ENCODE results near the gene ABLIM2. TPM values are rescaled to one million over a fixed set of nuclear protein-coding genes. Genes with fewer than 3 reads are reported as not detected.
A peak's percentile ranks its signal among the peaks of the same experiment; 100 is the strongest.
"Not testable (repeated sequence)": the region's sequence is repeated elsewhere in the genome, so short reads cannot be mapped to it uniquely, and the experiment has no call there.

Gene ABLIM2
- total RNA-seq, 2 donors from 2014 or later: 6.0 to 20.8 TPM

DNA sequence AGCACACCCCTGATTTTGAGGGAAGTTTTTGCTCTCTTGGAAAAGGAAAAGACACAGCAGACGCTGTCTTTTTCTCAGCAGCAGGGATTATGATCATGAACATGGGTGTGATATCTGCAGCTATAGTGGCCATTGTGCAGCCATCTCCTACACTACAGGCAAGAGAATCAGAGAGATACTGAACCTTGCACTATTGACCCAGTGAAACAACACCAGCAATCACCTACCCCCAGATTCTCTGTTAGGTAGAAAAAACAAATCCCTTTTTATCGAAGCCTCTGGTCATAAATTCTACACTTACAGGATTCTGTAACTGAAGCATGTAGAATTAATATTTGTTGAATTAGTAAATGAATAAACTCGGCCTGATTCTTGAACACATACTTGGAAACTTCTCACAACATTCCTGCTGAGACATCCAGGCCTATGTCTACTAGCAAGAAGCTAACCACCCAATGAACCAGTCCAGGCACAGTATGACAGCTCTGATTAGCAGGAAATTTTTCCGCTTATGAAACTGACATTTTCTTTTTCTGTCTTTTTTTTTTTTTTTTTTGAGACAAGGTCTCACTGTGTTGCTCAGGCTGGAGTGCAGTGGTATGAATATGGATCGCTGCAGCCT, 213.9 kb downstream of the ABLIM2 start:
- Histone ChIP-seq H3K27me3 (no peaks in the 10 kb centered on the region), H3K9me3 (no peaks in the 10 kb centered on the region), H3K4me3 (no peak overlapping the region), H3K4me1 (peaks cover 38% of the 10 kb centered on the region), H3K36me3 (replicated peaks in 1 of 2; ENCODE audit: insufficient read depth in 1 of 2, low read depth in 2 of 2) (no peaks in the 10 kb centered on the region), H3K27ac (peak overlapping the region in 3 of 4 donors; percentile 13 to 37 (median 14))
- no peak for DNase-seq
- 51 to 57% methylated on average over 5 of the region's 5 CpGs for WGBS, 2 donors
- no peak for ATAC-seq
- intact Hi-C loops (cut with DNase I): no loop called here
- no peak for TF ChIP-seq CTCF (IDR thresholded peaks at IDR 0.05)
- no peak for TF ChIP-seq POLR2A (IDR thresholded peaks at IDR 0.05)

DNA sequence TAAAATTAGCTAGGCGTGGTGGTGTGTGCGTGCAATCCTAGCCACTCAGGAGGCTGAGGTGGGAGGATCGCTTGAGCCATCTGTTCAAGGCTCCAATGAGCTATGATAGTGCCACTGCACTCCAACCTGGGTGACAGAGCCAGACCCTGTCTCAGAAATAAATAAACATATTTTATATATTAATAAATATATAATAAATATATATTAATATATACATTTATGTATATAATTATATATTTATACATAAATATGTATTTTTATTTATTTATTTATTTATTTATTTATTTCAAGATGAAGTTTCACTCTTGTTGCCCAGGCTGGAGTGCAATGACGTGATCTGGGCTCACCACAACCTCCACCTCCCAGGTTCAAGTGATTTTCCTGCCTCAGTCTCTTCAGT, 214.9 kb downstream of the ABLIM2 start:
- not testable (repeated sequence) for ATAC-seq
- whole genome bisulfite sequencing, 2 donors: 94 to 98% methylated on average over 4 of the region's 4 CpGs
- H3K4me1 ChIP-seq: peaks cover 30% of the 10 kb centered on the region

DNA sequence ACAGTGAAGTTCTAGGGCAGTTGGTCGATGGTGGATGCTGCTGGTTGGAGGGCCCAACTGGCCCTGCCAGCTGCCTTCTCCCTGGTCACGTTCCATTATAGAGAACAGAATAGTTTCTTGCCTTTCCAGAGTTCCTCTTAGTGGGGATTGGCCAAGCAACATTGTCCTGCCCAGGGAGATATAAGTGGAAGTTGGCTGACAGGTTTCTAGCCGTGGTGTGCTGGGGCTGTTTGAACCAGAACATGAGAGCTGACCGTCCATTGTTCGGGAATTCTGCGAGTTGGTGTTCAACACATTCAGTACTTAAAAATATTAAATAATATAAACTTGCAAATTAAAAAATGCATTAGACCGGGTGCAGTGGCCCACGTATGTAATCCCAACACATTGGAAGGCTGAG, 215.4 kb downstream of the ABLIM2 start:
- no peaks in the 10 kb centered on the region for H3K9me3 ChIP-seq
- no peaks in the 10 kb centered on the region for H3K36me3 ChIP-seq (replicated peaks in 1 of 2; ENCODE audit: insufficient read depth in 1 of 2, low read depth in 2 of 2)
- no peak for TF ChIP-seq POLR2A (IDR thresholded peaks at IDR 0.05)
- no peak for TF ChIP-seq CTCF (IDR thresholded peaks at IDR 0.05)
- no peak for DNase-seq
- peaks cover 33% of the 10 kb centered on the region for H3K4me1 ChIP-seq
- no peaks in the 10 kb centered on the region for H3K27me3 ChIP-seq
- WGBS, 2 donors: 88 to 92% methylated on average over 8 of the region's 8 CpGs
- no peak for ATAC-seq
- intact Hi-C loops (cut with DNase I): no loop called here
- H3K27ac ChIP-seq: no peak overlapping the region
- H3K4me3 ChIP-seq: no peak overlapping the region

More for the DNA sequence above, 214.9 kb downstream of the ABLIM2 start:
- H3K4me3 ChIP-seq; intact Hi-C loops (cut with DNase I); H3K9me3 ChIP-seq; H3K27me3 ChIP-seq; DNase-seq; H3K36me3 ChIP-seq (replicated peaks in 1 of 2; ENCODE audit: insufficient read depth in 1 of 2, low read depth in 2 of 2); H3K27ac ChIP-seq: not testable (repeated sequence)

DNA sequence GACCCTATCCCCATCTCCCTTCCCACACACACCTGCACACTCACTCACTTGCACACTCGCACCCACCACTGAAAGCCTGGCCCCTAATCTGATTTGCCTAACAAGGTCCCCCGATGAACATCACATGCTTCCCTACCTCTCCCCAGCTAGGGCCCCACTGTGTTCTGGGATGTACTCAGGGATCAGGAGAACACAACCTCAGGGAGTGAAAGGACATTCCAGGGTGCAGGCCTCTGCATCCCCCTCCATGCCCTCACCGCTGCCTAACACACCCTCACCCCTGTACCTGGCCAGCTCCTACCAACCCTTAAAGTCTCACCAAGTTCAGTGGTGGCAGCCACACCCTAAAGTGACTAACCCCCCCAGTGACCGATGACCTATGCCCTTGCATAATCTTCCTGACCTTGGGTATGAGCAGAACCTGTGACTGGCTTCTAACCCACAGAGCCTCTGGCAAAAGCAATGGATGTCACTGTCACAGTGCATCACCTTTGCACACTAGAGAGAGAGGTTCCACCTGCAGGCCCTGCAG, 216.6 kb downstream of the ABLIM2 start:
- Histone ChIP-seq H3K4me1 (peaks cover 43% of the 10 kb centered on the region), H3K27ac (no peak overlapping the region), H3K9me3 (no peaks in the 10 kb centered on the region), H3K27me3 (no peaks in the 10 kb centered on the region), H3K36me3 (replicated peaks in 1 of 2; ENCODE audit: insufficient read depth in 1 of 2, low read depth in 2 of 2) (no peaks in the 10 kb centered on the region), H3K4me3 (no peak overlapping the region)
- intact Hi-C loops (cut with DNase I): no loop called here
- TF ChIP-seq CTCF (IDR thresholded peaks at IDR 0.05) (no peak), POLR2A (IDR thresholded peaks at IDR 0.05) (no peak)
- 83 to 95% methylated on average over 4 of the region's 4 CpGs for whole genome bisulfite sequencing, 2 donors
- ATAC-seq: no peak
- no peak for DNase-seq

DNA sequence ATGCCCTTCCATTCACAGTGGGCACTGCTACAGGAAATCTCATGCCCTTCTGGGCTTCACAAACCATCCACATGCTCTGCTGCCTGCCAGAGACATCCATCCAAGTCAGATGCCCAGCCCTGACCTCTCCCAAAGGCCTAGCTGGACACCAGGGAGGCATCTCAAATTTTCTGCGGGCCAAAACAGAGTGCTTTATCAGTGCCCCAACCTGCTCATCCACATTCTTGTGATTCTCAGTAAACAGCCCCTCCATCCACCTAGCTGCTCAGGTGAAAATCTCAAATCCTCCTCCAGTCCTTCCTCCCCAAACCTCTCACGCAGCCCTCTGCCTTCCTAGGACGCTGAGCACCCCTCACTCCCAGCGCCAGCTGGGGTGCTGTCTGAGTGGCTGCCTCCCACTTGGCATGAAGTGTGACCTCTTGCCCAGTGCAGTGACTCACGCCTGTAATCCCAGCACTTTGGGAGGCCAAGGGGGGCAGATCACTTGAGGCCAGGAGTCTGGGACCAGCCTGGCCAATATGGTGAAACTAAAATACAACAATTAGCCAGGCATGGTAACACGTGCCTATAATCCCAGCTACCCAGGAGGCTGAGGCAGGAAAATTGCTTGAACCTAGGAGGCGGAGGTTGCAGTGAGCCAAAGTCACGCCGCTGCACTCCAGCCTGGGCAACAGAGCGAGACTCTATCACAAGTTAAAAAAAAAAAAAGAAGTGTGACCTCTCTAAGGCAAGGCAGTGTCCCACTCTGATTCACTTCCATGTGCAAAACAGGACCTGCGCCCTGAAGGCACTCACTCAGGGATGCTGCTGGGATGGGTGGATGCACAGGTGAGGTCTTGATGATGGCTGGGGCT, 217.3 kb downstream of the ABLIM2 start:
- WGBS, 2 donors: 72 to 73% methylated on average over 9 to 11 of the region's 11 CpGs
- Histone ChIP-seq H3K9me3 (no peaks in the 10 kb centered on the region), H3K4me1 (peaks cover 43% of the 10 kb centered on the region), H3K36me3 (replicated peaks in 1 of 2; ENCODE audit: insufficient read depth in 1 of 2, low read depth in 2 of 2) (no peaks in the 10 kb centered on the region), H3K27ac (peak overlapping the region in 3 of 4 donors; percentile 35 to 49 (median 39)), H3K4me3 (no peak overlapping the region), H3K27me3 (no peaks in the 10 kb centered on the region)
- no peak for ATAC-seq
- no peak for TF ChIP-seq POLR2A (IDR thresholded peaks at IDR 0.05)
- no peak for DNase-seq
- intact Hi-C loops (cut with DNase I): no loop called here

All from body of pancreas (tissue), 4 donors.